Psoas muscle (tissue), 8 donors: ENCODE data around the gene MTX3. TPM values are rescaled to one million over a fixed set of nuclear protein-coding genes. Genes with fewer than 3 reads are reported as not detected.

Experiments
- ATAC-seq, 4 donors: fragments of 200-7000 bp; cut with Tn5 transposase; one replicate each; pipeline ENCODE4 v1.9.1; 2020; ENCODE audit warnings: moderate library complexity in 3 of 4, mild to moderate bottlenecking in 2 of 4
- DNase-seq, 2 donors: peaks; one replicate each; pipeline ENCODE4 v3.0.0-alpha.2; 2020
- H3K27ac ChIP-seq: fragments of 200-600 bp; one replicate; pipeline ENCODE4 v1.8.0; 2022
- H3K27me3 ChIP-seq, 3 donors: fragments of 200-600 bp in 1 of 3; one replicate each; pipeline versions ENCODE4 v1.6.1 to v1.8.0; 2013 to 2022; ENCODE audit warnings: low read length in 2 of 3, mild to moderate bottlenecking in 2 of 3, moderate library complexity in 1 of 3; ENCODE audit not compliant: insufficient read depth in 3 of 3
- H3K36me3 ChIP-seq, 2 donors: fragments of 200-600 bp in 1 of 2; one replicate each; pipeline versions ENCODE4 v1.6.1 to v1.8.0; 2013 to 2022; ENCODE audit warnings: low read depth in 1 of 2, mild to moderate bottlenecking in 1 of 2, moderate library complexity in 1 of 2; ENCODE audit not compliant: insufficient read depth in 1 of 2
- H3K4me1 ChIP-seq: fragments of 200-600 bp; one replicate; pipeline ENCODE4 v1.8.0; 2022
- H3K4me3 ChIP-seq: fragments of 200-600 bp; one replicate; pipeline ENCODE4 v1.8.0; 2022; ENCODE audit warnings: mild to moderate bottlenecking
- H3K9me3 ChIP-seq: fragments of 200-600 bp; one replicate; pipeline ENCODE4 v1.8.0; 2022
- whole genome bisulfite sequencing, 3 donors: extraction: QIAGEN DNeasy Blood & Tissue Kit; methylation state at CpG; one replicate each; pipeline versions ENCODE4 v1.1.6 to v1.1.7; 2013; 5-methylcytosine and 5-hydroxymethylcytosine counted together
- intact Hi-C, 2 donors: fragments of 100-400 bp; cut with DNase I; formaldehyde crosslinking; loops; one replicate each; pipeline versions ENCODE4 v1.11.0 to v1.14.2; 2022
- polyA plus RNA-seq, 3 donors: library from polyadenylated mRNA; stranded (reverse); fragments of 200-250 nt; gene quantifications; one replicate each; pipeline ENCODE4 v1.2.3, GENCODE V29; 2013
- total RNA-seq, 4 donors: library from RNA; stranded (reverse); fragmentation: NEBNext Ultra II Directional in 2 of 4; extraction: Animal tissue kit (Norgen Biotek cat#: 25700) in 2 of 4; gene quantifications; one replicate each; pipeline versions ENCODE4 v1.2.1 to v1.2.4, GENCODE V29; 2021 to 2023
- TF ChIP-seq, protein P1 (sequence below): fragments of 200-600 bp; IDR thresholded peaks from one replicate; pipeline ENCODE4 v1.8.0; 2022; ENCODE audit warnings: antibody characterized with exemption
- donor health status: healthy with polysubstance abuse.
- donor health status: DM: no; HTN: no; CAD: no; lungs with moderate emphysema.
- donor health status: Bipolar disorder and iron deficiency.
- donor health status: healthy.
- donor health status: DM: yes; HTN: yes; CAD: no.
- donor health status: DM: no; HTN: no; CAD: no.
- donor health status: DM: no; HTN: no; CAD: no.
- donor health status: DM: yes; HTN: yes; CAD: no.

The MTX3 gene
- total and polyA plus RNA-seq, 7 donors: 4.8 to 16.7 (median 11.7) TPM

DNA sequence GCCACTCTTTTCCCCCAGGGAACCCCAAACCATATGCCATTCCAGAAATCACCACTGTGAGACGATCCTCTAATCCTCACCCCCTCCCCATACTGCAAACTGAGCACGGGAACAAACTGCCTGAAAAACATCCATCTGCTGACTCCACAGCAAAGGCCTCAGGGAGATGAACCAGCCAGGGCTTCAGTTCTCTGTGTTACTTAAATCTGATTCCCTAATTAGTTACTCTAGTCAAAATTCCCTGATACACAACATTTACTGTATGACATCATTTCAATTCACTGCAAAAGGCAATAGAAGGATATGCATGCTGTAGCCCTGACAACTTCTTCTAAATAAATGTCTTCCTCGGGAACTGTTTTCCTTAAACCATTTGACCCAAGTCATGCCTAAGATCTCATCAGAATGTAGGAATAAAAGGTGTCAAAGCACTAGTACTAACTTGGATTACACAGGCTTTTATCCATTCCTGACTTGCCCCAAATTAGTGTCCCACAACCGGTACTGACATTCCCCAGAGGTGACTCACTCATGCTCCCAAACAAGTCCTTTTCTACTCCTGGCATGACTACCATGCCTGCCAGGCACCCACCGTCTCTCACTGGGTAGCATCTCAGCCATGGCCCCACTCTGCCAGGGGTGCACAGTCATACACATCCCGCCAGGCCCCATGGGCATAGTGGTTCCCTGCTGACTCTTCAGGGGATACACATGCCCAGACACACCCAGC lies 35.0 kb downstream of the MTX3 start:
- Histone ChIP-seq H3K27me3 (no peaks in the 10 kb centered on the region), H3K4me1 (no peaks in the 10 kb centered on the region), H3K4me3 (no peak overlapping the region), H3K9me3 (no peaks in the 10 kb centered on the region), H3K36me3 (no peaks in the 10 kb centered on the region), H3K27ac (no peak overlapping the region)
- no peak for DNase-seq
- TF ChIP-seq, protein P1, sequence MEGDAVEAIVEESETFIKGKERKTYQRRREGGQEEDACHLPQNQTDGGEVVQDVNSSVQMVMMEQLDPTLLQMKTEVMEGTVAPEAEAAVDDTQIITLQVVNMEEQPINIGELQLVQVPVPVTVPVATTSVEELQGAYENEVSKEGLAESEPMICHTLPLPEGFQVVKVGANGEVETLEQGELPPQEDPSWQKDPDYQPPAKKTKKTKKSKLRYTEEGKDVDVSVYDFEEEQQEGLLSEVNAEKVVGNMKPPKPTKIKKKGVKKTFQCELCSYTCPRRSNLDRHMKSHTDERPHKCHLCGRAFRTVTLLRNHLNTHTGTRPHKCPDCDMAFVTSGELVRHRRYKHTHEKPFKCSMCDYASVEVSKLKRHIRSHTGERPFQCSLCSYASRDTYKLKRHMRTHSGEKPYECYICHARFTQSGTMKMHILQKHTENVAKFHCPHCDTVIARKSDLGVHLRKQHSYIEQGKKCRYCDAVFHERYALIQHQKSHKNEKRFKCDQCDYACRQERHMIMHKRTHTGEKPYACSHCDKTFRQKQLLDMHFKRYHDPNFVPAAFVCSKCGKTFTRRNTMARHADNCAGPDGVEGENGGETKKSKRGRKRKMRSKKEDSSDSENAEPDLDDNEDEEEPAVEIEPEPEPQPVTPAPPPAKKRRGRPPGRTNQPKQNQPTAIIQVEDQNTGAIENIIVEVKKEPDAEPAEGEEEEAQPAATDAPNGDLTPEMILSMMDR: no peak
- WGBS, 3 donors: 52 to 62% (median 57%) methylated on average over 6 of the region's 6 CpGs
- no peak for ATAC-seq
- intact Hi-C loops: no loop called here

DNA sequence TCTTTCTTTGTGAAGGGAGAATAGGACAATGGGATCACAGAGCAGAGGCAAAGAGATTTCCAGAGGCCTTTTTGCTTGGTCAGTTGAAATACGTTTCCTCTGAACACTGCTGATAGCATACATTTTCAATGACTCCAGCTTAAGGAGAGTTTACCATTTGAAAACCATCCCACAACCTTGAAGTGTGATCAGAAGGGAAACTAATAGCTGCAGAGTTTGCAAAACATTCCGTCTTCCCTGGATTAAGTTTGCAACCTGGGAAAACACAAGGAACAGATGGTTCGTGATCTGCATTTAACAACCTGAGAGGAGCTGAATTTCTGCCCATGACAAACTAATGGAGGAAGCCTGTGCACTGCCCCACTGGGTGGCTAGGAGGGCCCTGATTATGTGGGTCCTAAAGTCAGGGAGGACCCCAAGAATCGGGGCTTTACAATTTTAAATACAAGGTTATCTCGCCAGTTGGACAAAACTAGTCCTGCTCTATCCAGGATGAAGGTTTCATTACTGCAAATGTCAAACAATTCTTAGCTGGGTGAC lies 35.6 kb downstream of the MTX3 start:
- Histone ChIP-seq H3K27me3 (no peaks in the 10 kb centered on the region), H3K9me3 (no peaks in the 10 kb centered on the region), H3K4me3 (no peak overlapping the region), H3K27ac (no peak overlapping the region), H3K36me3 (no peaks in the 10 kb centered on the region), H3K4me1 (no peaks in the 10 kb centered on the region)
- intact Hi-C loops: no loop called here
- DNase-seq (no peak), ATAC-seq (no peak)
- TF ChIP-seq, protein P1: no peak
- WGBS, 3 donors: 60 to 73% (median 65%) methylated on average over 5 of the region's 5 CpGs

DNA sequence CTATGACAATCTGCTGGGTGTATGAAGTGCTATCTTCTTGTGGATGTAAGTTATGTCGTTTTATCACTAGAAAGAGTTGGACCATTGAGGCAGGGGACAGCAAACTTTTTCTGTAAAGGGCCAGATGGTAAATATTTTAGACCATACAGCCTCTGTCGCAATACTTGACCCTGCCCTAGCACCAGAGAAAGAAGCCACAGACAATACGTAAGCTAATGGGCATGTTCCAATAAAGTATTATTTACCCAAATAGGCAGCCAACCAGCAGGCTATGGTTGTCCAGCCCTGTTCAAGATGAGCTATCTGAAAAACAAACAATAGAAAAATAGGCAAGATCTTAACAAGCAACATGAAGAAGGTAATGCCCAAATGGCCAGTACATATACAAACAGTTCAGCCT lies 36.4 kb downstream of the MTX3 start:
- Histone ChIP-seq H3K27me3 (no peaks in the 10 kb centered on the region), H3K4me3 (no peak overlapping the region), H3K27ac (no peak overlapping the region), H3K4me1 (no peaks in the 10 kb centered on the region), H3K36me3 (no peaks in the 10 kb centered on the region), H3K9me3 (no peaks in the 10 kb centered on the region)
- ATAC-seq (no peak), DNase-seq (no peak)
- TF ChIP-seq, protein P1: no peak
- intact Hi-C loops: no loop called here
- WGBS, 3 donors: 40 to 67% (median 54%) methylated on average over 3 of the region's 3 CpGs

DNA sequence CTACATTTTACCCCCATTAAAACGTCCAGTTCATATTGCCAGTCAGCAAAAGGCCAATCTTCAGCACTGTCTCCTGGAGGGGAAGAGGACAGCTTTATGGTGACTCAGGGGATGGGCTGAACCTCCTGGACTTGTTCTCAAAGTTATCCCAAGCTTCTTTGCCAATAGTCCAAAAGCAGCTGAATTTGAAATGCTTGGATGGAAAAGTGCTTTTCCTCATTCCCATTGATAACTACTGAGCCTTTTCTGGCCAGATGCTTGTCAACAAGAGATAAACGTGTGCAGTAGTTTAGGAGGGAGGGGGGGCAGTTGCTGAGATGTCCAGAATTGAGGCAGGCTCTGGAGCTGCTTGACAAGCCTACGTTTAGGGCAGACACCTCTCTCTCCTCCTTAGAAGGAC lies 43.5 kb downstream of the MTX3 start:
- intact Hi-C loops: no loop called here
- no peak for ATAC-seq

More for the DNA sequence above, 43.5 kb downstream of the MTX3 start:
- Histone ChIP-seq H3K36me3 (no peaks in the 10 kb centered on the region), H3K27ac (no peak overlapping the region), H3K9me3 (no peaks in the 10 kb centered on the region), H3K4me1 (no peaks in the 10 kb centered on the region), H3K4me3 (no peak overlapping the region), H3K27me3 (no peaks in the 10 kb centered on the region)
- no peak for DNase-seq
- WGBS, 3 donors: 36 to 51% (median 41%) methylated on average over 3 of the region's 3 CpGs
- TF ChIP-seq, protein P1: no peak
